ENCODE data around the gene CERT1. TPM values are rescaled to one million over a fixed set of nuclear protein-coding genes. Genes with fewer than 3 reads are reported as not detected.

The CERT1 gene
- total RNA-seq, 1 experiment from 2014 or later: 50.2 TPM

DNA sequence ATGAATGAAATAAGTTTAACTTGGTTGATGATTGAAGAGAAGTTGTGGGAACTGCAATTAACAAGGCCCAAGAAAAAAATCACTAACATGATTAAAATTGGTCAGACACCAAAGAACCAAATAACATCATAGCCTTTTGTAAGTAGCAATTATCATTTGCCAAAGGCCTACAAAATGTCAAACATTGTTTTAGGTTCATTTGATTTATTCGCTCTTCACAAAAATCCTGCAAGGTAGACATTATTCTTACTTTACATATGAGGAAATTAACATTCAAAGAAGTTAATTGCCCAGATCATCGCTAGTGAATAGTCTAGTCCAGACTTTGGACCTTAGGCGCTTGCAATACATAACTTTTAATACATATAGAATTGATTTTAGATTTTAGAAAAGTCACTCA lies 2.9 kb upstream of the CERT1 start:
- Histone ChIP-seq H3K79me2 (ENCODE audit: insufficient read depth, low read length) (peaks cover 4% of the 10 kb centered on the region; the same call in 1 of the 2 replicates), H2BK120ac (ENCODE audit: low read depth, low read length, poor library complexity, severe bottlenecking) (no peak overlapping the region), H3K27me3 (ENCODE audit: insufficient read depth, low read length) (no peaks in the 10 kb centered on the region), H4K20me1 (ENCODE audit: control insufficient read depth, insufficient read depth, insufficient read length) (no peaks in the 10 kb centered on the region), H2AFZ (ENCODE audit: low read length) (no peak overlapping the region), H4K8ac (replicated peaks; ENCODE audit: insufficient read length, low read depth, low read length) (no peak overlapping the region), H3K14ac (ENCODE audit: insufficient read depth, low read length) (no peak overlapping the region), H3K27ac (ENCODE audit: insufficient read length, low read depth, low read length) (no peak overlapping the region), H3K56ac (ENCODE audit: insufficient read length, low read depth, low read length) (no peak overlapping the region), H3K4ac (ENCODE audit: low read depth, low read length) (no peak overlapping the region), H3K4me1 (ENCODE audit: insufficient read depth, low read length) (no peaks in the 10 kb centered on the region), H3K23ac (ENCODE audit: insufficient read length, low read depth, low read length) (no peak overlapping the region), H3T11ph (ENCODE audit: low read length) (no peak overlapping the region), H3K18ac (ENCODE audit: insufficient read length, low read depth, low read length) (no peak overlapping the region), H3K9ac (ENCODE audit: extremely low read depth, insufficient read length, low read length) (no peak overlapping the region), H3K79me1 (ENCODE audit: insufficient read depth, low read depth, low read length, poor library complexity, severe bottlenecking) (no peaks in the 10 kb centered on the region), H4K5ac (ENCODE audit: insufficient read length, low read depth, low read length) (no peak overlapping the region), H2BK12ac (ENCODE audit: insufficient read length, low read depth, low read length) (no peak overlapping the region), H2BK15ac (ENCODE audit: low read depth, low read length) (no peak overlapping the region), H3K9me3 (ENCODE audit: control insufficient read depth, low read depth, low read length) (no peaks in the 10 kb centered on the region), H3K23me2 (ENCODE audit: insufficient read length, low read depth, low read length, poor library complexity, severe bottlenecking) (peaks cover 5% of the 10 kb centered on the region), H2BK5ac (ENCODE audit: insufficient read length, low read length) (no peak overlapping the region), H3K4me2 (ENCODE audit: insufficient read depth, insufficient read length, low read length) (no peak overlapping the region), H4K91ac (ENCODE audit: insufficient read length, low read depth, low read length) (no peak overlapping the region), H2BK20ac (ENCODE audit: low read depth, low read length, poor library complexity, severe bottlenecking) (no peak overlapping the region), H2AK5ac (ENCODE audit: insufficient read length, low read length) (no peak overlapping the region)
- Mint-ChIP-seq H3K9me3 (peaks cover 0 to 5% of the 10 kb centered on the region in 2 experiments; a peak in 1 of 5 replicates), H3K27ac (no peak overlapping the region), H3K4me3 (no peak overlapping the region), H3K4me1 (peaks cover 24 to 27% of the 10 kb centered on the region in 2 experiments), H3K27me3 (ENCODE audit: low read depth) (no peaks in the 10 kb centered on the region), H3K36me3 (ENCODE audit: insufficient read depth in 1 of 3, low read depth in 3 of 3) (peaks cover 0 to 4% (median 0%) of the 10 kb centered on the region in 3 experiments; a peak in 3 of 7 replicates)
- TF ChIP-seq, protein P1, sequence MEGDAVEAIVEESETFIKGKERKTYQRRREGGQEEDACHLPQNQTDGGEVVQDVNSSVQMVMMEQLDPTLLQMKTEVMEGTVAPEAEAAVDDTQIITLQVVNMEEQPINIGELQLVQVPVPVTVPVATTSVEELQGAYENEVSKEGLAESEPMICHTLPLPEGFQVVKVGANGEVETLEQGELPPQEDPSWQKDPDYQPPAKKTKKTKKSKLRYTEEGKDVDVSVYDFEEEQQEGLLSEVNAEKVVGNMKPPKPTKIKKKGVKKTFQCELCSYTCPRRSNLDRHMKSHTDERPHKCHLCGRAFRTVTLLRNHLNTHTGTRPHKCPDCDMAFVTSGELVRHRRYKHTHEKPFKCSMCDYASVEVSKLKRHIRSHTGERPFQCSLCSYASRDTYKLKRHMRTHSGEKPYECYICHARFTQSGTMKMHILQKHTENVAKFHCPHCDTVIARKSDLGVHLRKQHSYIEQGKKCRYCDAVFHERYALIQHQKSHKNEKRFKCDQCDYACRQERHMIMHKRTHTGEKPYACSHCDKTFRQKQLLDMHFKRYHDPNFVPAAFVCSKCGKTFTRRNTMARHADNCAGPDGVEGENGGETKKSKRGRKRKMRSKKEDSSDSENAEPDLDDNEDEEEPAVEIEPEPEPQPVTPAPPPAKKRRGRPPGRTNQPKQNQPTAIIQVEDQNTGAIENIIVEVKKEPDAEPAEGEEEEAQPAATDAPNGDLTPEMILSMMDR (conservative IDR thresholded peaks at IDR 0.05): no peak
- no CpG with 5 or more reads among the region's 3 CpGs for WGBS (ENCODE audit: extremely low coverage, insufficient read length, low lambda C conversion rate)
- no peak for DNase-seq

Measured in H9 (cell line).